ENCODE measurements around the gene SRC. TPM values are rescaled to one million over a fixed set of nuclear protein-coding genes. Genes with fewer than 3 reads are reported as not detected.

SRC gene
- total and polyA plus RNA-seq, 2 donors from 2014 or later: 28.5 to 70.0 TPM

GRCh38 chr20:37421988-37422387, 76.0 kb downstream of the SRC start:
- peaks cover 0 to 5% (median 0%) of the 10 kb centered on the region in 3 donors for H3K4me1 ChIP-seq (ENCODE audit: control insufficient read depth in 2 of 3, insufficient read depth in 2 of 3, low read depth in 1 of 3, low read length in 3 of 3)
- no peak overlapping the region for H3K27ac ChIP-seq (ENCODE audit: low read depth in 2 of 2, low read length in 2 of 2)
- no peak for FAIRE-seq
- no peak overlapping the region for H3K9ac ChIP-seq (ENCODE audit: low read length in 3 of 3)
- TF ChIP-seq CTCF (IDR thresholded peaks at IDR 0.05; ENCODE audit: borderline replicate concordance, extremely low read depth, insufficient read depth): no peak
- H3K4me3 ChIP-seq (ENCODE audit: low read length in 3 of 3): no peak overlapping the region
- H3K36me3 ChIP-seq (ENCODE audit: control insufficient read depth in 2 of 3, insufficient read depth in 3 of 3, low read length in 3 of 3): no peaks in the 10 kb centered on the region
- no peaks in the 10 kb centered on the region for H3K9me3 ChIP-seq (ENCODE audit: control insufficient read depth in 2 of 3, insufficient read depth in 1 of 3, low read length in 3 of 3)
- intact Hi-C loops (cut with DNase I): no loop called here
- peak in 2 of 5 donors; percentile 63 to 65 for DNase-seq
- H3K27me3 ChIP-seq (ENCODE audit: control insufficient read depth, insufficient read depth, low read length): no peaks in the 10 kb centered on the region

GRCh38 chr20:37422791-37423286, 76.9 kb downstream of the SRC start:
- TF ChIP-seq CTCF (IDR thresholded peaks at IDR 0.05; ENCODE audit: borderline replicate concordance, extremely low read depth, insufficient read depth): no peak
- no peak for DNase-seq
- intact Hi-C loops (cut with DNase I): no loop called here
- Histone ChIP-seq H3K27ac (ENCODE audit: low read depth in 2 of 2, low read length in 2 of 2) (no peak overlapping the region), H3K9me3 (ENCODE audit: control insufficient read depth in 2 of 3, insufficient read depth in 1 of 3, low read length in 3 of 3) (no peaks in the 10 kb centered on the region), H3K4me3 (ENCODE audit: low read length in 3 of 3) (no peak overlapping the region), H3K9ac (ENCODE audit: low read length in 3 of 3) (no peak overlapping the region), H3K27me3 (ENCODE audit: control insufficient read depth, insufficient read depth, low read length) (no peaks in the 10 kb centered on the region), H3K4me1 (ENCODE audit: control insufficient read depth in 2 of 3, insufficient read depth in 2 of 3, low read depth in 1 of 3, low read length in 3 of 3) (peaks cover 0 to 5% (median 0%) of the 10 kb centered on the region in 3 donors), H3K36me3 (ENCODE audit: control insufficient read depth in 2 of 3, insufficient read depth in 3 of 3, low read length in 3 of 3) (no peaks in the 10 kb centered on the region)
- no peak for FAIRE-seq

GRCh38 chr20:37423545-37423944, 77.6 kb downstream of the SRC start:
- no peaks in the 10 kb centered on the region for H3K9me3 ChIP-seq (ENCODE audit: control insufficient read depth in 2 of 3, insufficient read depth in 1 of 3, low read length in 3 of 3)
- intact Hi-C loops (cut with DNase I): no loop called here
- no peaks in the 10 kb centered on the region for H3K27me3 ChIP-seq (ENCODE audit: control insufficient read depth, insufficient read depth, low read length)
- H3K4me1 ChIP-seq (ENCODE audit: control insufficient read depth in 2 of 3, insufficient read depth in 2 of 3, low read depth in 1 of 3, low read length in 3 of 3): peaks cover 0 to 5% (median 0%) of the 10 kb centered on the region in 3 donors
- no peak overlapping the region for H3K4me3 ChIP-seq (ENCODE audit: low read length in 3 of 3)
- no peak for TF ChIP-seq CTCF (IDR thresholded peaks at IDR 0.05; ENCODE audit: borderline replicate concordance, extremely low read depth, insufficient read depth)
- H3K36me3 ChIP-seq (ENCODE audit: control insufficient read depth in 2 of 3, insufficient read depth in 3 of 3, low read length in 3 of 3): no peaks in the 10 kb centered on the region
- FAIRE-seq (no peak), DNase-seq (no peak)
- H3K9ac ChIP-seq (ENCODE audit: low read length in 3 of 3): no peak overlapping the region
- H3K27ac ChIP-seq (ENCODE audit: low read depth in 2 of 2, low read length in 2 of 2): no peak overlapping the region

Data from kidney (tissue), 14 donors.